K562 (cell line): ENCODE results near the gene TMEM120B. TPM values are rescaled to one million over a fixed set of nuclear protein-coding genes. Genes with fewer than 3 reads are reported as not detected.

Experiments
- CEBPZ ChIP-seq: fragments of 150-350 bp; IDR thresholded peaks from 2 replicates; pipeline ENCODE4 v1.6.1; 2014; ENCODE audit warnings: low read depth, mild to moderate bottlenecking, low read length, borderline replicate concordance
- E2F8 ChIP-seq: fragments of 450-650 bp; IDR thresholded peaks from 2 replicates; pipeline ENCODE4 v1.7.1; 2018; ENCODE audit warnings: mild to moderate bottlenecking, low read depth; ENCODE audit not compliant: partially characterized antibody
- EHMT2 ChIP-seq: fragments of 450-650 bp; IDR thresholded peaks from 2 replicates; pipeline ENCODE4 v1.6.1; 2018; ENCODE audit warnings: antibody characterized with exemption
- ETV6 ChIP-seq, 3 experiments: fragments of 150-350 bp in 1 of 3; sonication (generic) in 1 of 3; formaldehyde crosslinking in 1 of 3; IDR thresholded peaks; 2 replicates each; pipeline versions ENCODE4 v1.6.1 to v1.8.0; 2014 to 2022; ENCODE audit warnings: borderline replicate concordance in 2 of 3, low read depth in 2 of 3, antibody characterized with exemption in 1 of 3, low read length in 1 of 3, mild to moderate bottlenecking in 1 of 3, missing genetic modification reagents in 1 of 3
- EWSR1 ChIP-seq: fragments of 450-650 bp; IDR thresholded peaks from 2 replicates; pipeline ENCODE4 v1.6.1; 2018; ENCODE audit warnings: borderline replicate concordance, mild to moderate bottlenecking, low read depth, moderate library complexity; ENCODE audit not compliant: partially characterized antibody
- HMGN3 ChIP-seq: IDR thresholded peaks from 2 replicates; pipeline ENCODE4 v1.6.1; 2011; ENCODE audit warnings: borderline replicate concordance, low read depth, mild to moderate bottlenecking, mixed read lengths, low read length; ENCODE audit not compliant: insufficient read length; ENCODE audit errors: extremely low read depth
- KLF6 ChIP-seq: fragments of 250-450 bp; sonication (Bioruptor Pico); IDR thresholded peaks from 2 replicates; pipeline ENCODE4 v1.4.0; 2020; ENCODE audit warnings: mild to moderate bottlenecking, moderate library complexity, borderline replicate concordance
- SIN3A ChIP-seq, 2 experiments: fragments of 150-350 bp in 1 of 2; IDR thresholded peaks; 2 replicates each; pipeline ENCODE4 v1.6.1; 2011 to 2016; ENCODE audit warnings: borderline replicate concordance in 2 of 2, low read depth in 2 of 2, low read length in 2 of 2, mild to moderate bottlenecking in 2 of 2, moderate library complexity in 2 of 2; ENCODE audit not compliant: control insufficient read depth in 1 of 2
- SNRNP70 ChIP-seq: fragments of 200-400 bp; formaldehyde crosslinking; optimal IDR thresholded peaks from 2 replicates; pipeline ENCODE3; 2017; ENCODE audit warnings: low read depth, low read length
- SREBF1 ChIP-seq: fragments of 150-350 bp; IDR thresholded peaks from 2 replicates; pipeline ENCODE4 v1.6.1; 2014; ENCODE audit warnings: antibody characterized with exemption, low read depth, low read length, borderline replicate concordance
- TEAD1 ChIP-seq, 2 experiments: fragments of 450-650 bp in 1 of 2; sonication (generic) in 1 of 2; formaldehyde crosslinking; IDR thresholded peaks; 2 replicates each; pipeline versions ENCODE4 v1.4.0 to v1.8.0; 2020 to 2022; ENCODE audit warnings: mild to moderate bottlenecking in 2 of 2, missing genetic modification reagents in 1 of 2
- ZNF316 ChIP-seq: fragments of 450-650 bp; IDR thresholded peaks from 2 replicates; pipeline ENCODE4 v1.6.1; 2016
- ZNF707 ChIP-seq: fragments of 250-450 bp; sonication (Bioruptor Pico); conservative IDR thresholded peaks from 2 replicates; pipeline ENCODE4 v1.8.0; 2022; ENCODE audit warnings: inconsistent platforms, mild to moderate bottlenecking, moderate library complexity
- polyA plus RNA-seq, 8 experiments: library from polyadenylated mRNA; depleted of rRNA in 4 of 8; stranded (reverse) in 5 of 8; unstranded in 3 of 8; fragments of >200 nt; fragmentation: Nextera tagmentation in 2 of 8; fragmentation: Illumina TruSeq in 1 of 8; extraction: Ambion mirVana in 2 of 8; extraction: Trizol in 1 of 8; gene quantifications; 2 replicates each; pipeline versions ENCODE4 v1.2.1 to v1.2.3, GENCODE V29; 2011 to 2014; ENCODE audit warnings: inconsistent platforms in 1 of 8, missing spikeins in 1 of 8
- total RNA-seq, 7 experiments: library from RNA; depleted of rRNA in 6 of 7; stranded (reverse); fragments of >200 nt in 6 of 7; fragmentation: Illumina TruSeq in 2 of 7; extraction: Trizol in 2 of 7; gene quantifications; 2 replicates each; pipeline versions ENCODE4 v1.2.1 to v1.2.3, GENCODE V29; 2011 to 2021; ENCODE audit warnings: low replicate concordance in 1 of 7
- TF ChIP-seq, protein P1 (sequence below): fragments of 450-650 bp; IDR thresholded peaks from 2 replicates; pipeline ENCODE4 v1.6.1; 2016; ENCODE audit warnings: borderline replicate concordance
- TF ChIP-seq, protein P2 (sequence below): fragments of 450-650 bp; IDR thresholded peaks from 2 replicates; pipeline ENCODE4 v1.6.1; 2018; ENCODE audit not compliant: partially characterized antibody

TMEM120B gene
- total and polyA plus RNA-seq, 9 of the 15 experiments (the other 6 are each of a cell fraction or from before 2014, with no cell fraction given) = 1.7 to 18.6 (median 7.4) TPM

- TF ChIP-seq CEBPZ (no peak), ZNF316 (no peak), E2F8 (no peak), HMGN3 (no peak), KLF6 (no peak), SIN3A (IDR thresholded peaks at IDR 0.05; ENCODE audit: borderline replicate concordance in 2 of 2, control insufficient read depth in 1 of 2, low read depth in 2 of 2, low read length in 2 of 2) (no peak; a peak in 1 of 4 replicates), SREBF1 (no peak), EWSR1 (no peak), ZNF707 (CRISPR knock-in tag) (no peak), SNRNP70 (no peak), EHMT2 (no peak), TEAD1 (CRISPR knock-in tag; IDR thresholded peaks at IDR 0.05) (no peak), ETV6 (IDR thresholded peaks at IDR 0.05; ENCODE audit: borderline replicate concordance in 1 of 2, low read depth in 2 of 2, low read length in 1 of 2) (no peak), ETV6 (CRISPR knock-in tag; IDR thresholded peaks at IDR 0.05; ENCODE audit: borderline replicate concordance) (no peak)
- TF ChIP-seq, protein P1, sequence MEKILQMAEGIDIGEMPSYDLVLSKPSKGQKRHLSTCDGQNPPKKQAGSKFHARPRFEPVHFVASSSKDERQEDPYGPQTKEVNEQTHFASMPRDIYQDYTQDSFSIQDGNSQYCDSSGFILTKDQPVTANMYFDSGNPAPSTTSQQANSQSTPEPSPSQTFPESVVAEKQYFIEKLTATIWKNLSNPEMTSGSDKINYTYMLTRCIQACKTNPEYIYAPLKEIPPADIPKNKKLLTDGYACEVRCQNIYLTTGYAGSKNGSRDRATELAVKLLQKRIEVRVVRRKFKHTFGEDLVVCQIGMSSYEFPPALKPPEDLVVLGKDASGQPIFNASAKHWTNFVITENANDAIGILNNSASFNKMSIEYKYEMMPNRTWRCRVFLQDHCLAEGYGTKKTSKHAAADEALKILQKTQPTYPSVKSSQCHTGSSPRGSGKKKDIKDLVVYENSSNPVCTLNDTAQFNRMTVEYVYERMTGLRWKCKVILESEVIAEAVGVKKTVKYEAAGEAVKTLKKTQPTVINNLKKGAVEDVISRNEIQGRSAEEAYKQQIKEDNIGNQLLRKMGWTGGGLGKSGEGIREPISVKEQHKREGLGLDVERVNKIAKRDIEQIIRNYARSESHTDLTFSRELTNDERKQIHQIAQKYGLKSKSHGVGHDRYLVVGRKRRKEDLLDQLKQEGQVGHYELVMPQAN = peak; percentile 84; the same call in 1 of the 2 replicates
- TF ChIP-seq, protein P2, sequence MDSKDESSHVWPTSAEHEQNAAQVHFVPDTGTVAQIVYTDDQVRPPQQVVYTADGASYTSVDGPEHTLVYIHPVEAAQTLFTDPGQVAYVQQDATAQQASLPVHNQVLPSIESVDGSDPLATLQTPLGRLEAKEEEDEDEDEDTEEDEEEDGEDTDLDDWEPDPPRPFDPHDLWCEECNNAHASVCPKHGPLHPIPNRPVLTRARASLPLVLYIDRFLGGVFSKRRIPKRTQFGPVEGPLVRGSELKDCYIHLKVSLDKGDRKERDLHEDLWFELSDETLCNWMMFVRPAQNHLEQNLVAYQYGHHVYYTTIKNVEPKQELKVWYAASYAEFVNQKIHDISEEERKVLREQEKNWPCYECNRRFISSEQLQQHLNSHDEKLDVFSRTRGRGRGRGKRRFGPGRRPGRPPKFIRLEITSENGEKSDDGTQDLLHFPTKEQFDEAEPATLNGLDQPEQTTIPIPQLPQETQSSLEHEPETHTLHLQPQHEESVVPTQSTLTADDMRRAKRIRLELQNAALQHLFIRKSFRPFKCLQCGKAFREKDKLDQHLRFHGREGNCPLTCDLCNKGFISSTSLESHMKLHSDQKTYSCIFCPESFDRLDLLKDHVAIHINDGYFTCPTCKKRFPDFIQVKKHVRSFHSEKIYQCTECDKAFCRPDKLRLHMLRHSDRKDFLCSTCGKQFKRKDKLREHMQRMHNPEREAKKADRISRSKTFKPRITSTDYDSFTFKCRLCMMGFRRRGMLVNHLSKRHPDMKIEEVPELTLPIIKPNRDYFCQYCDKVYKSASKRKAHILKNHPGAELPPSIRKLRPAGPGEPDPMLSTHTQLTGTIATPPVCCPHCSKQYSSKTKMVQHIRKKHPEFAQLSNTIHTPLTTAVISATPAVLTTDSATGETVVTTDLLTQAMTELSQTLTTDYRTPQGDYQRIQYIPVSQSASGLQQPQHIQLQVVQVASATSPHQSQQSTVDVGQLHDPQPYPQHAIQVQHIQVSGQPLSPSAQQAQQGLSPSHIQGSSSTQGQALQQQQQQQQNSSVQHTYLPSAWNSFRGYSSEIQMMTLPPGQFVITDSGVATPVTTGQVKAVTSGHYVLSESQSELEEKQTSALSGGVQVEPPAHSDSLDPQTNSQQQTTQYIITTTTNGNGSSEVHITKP = peak; percentile 81
Measured at GRCh38 chr12:121712190-121712460, 427 bp upstream of the TMEM120B start (continued).
